MM.1S (cell line): ENCODE measurements around the gene FRYL.

ENCODE experiments used
- DNase-seq: peaks from one replicate; pipeline ENCODE4 v3.0.0-alpha.2; 2015
- H2AFZ ChIP-seq: fragments of 300-600 bp; sonication (generic); 2 replicates; pipeline ENCODE4 v1.6.0; 2016; ENCODE audit warnings: antibody characterized with exemption, low read length
- H3F3A ChIP-seq: fragments of 300-600 bp; sonication (generic); 2 replicates; pipeline ENCODE4 v1.6.1; 2016; ENCODE audit warnings: mild to moderate bottlenecking, antibody characterized with exemption, low read length, moderate library complexity, mixed read lengths; ENCODE audit not compliant: insufficient read depth
- H3K27ac ChIP-seq: fragments of 300-600 bp; sonication (generic); 2 replicates; pipeline ENCODE4 v1.5.1; 2016; ENCODE audit warnings: mild to moderate bottlenecking, low read length
- H3K27me3 ChIP-seq: fragments of 300-600 bp; sonication (generic); replicated peaks from 2 replicates; pipeline ENCODE4 v1.6.0; 2016; ENCODE audit warnings: low read length; ENCODE audit not compliant: insufficient read depth
- H3K36me3 ChIP-seq: fragments of 300-600 bp; sonication (generic); replicated peaks from 2 replicates; pipeline ENCODE4 v1.6.1; 2016; ENCODE audit warnings: mild to moderate bottlenecking, low read length, mixed read lengths; ENCODE audit not compliant: insufficient read depth
- H3K4me1 ChIP-seq: fragments of 300-600 bp; sonication (generic); 2 replicates; pipeline ENCODE4 v1.6.1; 2016; ENCODE audit warnings: low read length, mixed read lengths
- H3K4me2 ChIP-seq: fragments of 300-600 bp; sonication (generic); 2 replicates; pipeline ENCODE4 v1.6.0; 2016; ENCODE audit warnings: low read depth, low read length
- H3K4me3 ChIP-seq: fragments of 300-600 bp; sonication (generic); 2 replicates; pipeline ENCODE4 v1.5.1; 2016; ENCODE audit warnings: low read length, mixed read lengths
- H3K79me2 ChIP-seq: fragments of 300-600 bp; sonication (generic); 2 replicates; pipeline ENCODE4 v1.6.1; 2016; ENCODE audit warnings: mixed run types, low read length, mixed read lengths
- H3K9ac ChIP-seq: fragments of 300-600 bp; sonication (generic); 2 replicates; pipeline ENCODE4 v1.6.1; 2016; ENCODE audit warnings: low read length, mixed read lengths
- H3K9me2 ChIP-seq: fragments of 300-600 bp; sonication (generic); replicated peaks from 2 replicates; pipeline ENCODE4 v1.6.1; 2016; ENCODE audit warnings: mild to moderate bottlenecking, low read length, mixed read lengths; ENCODE audit not compliant: insufficient read depth
- H3K9me3 ChIP-seq: fragments of 300-600 bp; sonication (generic); replicated peaks from 2 replicates; pipeline ENCODE4 v1.6.1; 2016; ENCODE audit warnings: mild to moderate bottlenecking, low read length, mixed read lengths; ENCODE audit not compliant: insufficient read depth
- H4K20me1 ChIP-seq: fragments of 300-600 bp; sonication (generic); 2 replicates; pipeline ENCODE4 v1.6.1; 2016; ENCODE audit warnings: mild to moderate bottlenecking, low read length, moderate library complexity, mixed read lengths; ENCODE audit not compliant: insufficient read depth
- CTCF ChIP-seq: fragments of 300-600 bp; sonication (generic); IDR thresholded peaks from 2 replicates; pipeline ENCODE4 v1.5.1; 2016; ENCODE audit warnings: antibody characterized with exemption, low read length, mixed read lengths
- EZH2 ChIP-seq: fragments of 300-600 bp; sonication (generic); optimal IDR thresholded peaks from 2 replicates; pipeline ENCODE3; 2017; ENCODE audit warnings: low read depth, mild to moderate bottlenecking, antibody characterized with exemption, low read length, mixed read lengths
- EZH2phosphoT487 ChIP-seq: fragments of 300-600 bp; sonication (generic); IDR thresholded peaks from 2 replicates; pipeline ENCODE4 v1.6.1; 2018; ENCODE audit warnings: antibody characterized with exemption, low read length

Gene FRYL

GRCh38 chr4:48542888-48543287, 237.2 kb downstream of the FRYL start:
- DNase-seq: no peak
- Histone ChIP-seq H3K27ac (no peak overlapping the region), H2AFZ (no peak overlapping the region), H3K36me3 (peaks cover 8% of the 10 kb centered on the region), H3K4me3 (no peak overlapping the region), H3K27me3 (no peaks in the 10 kb centered on the region), H3K9ac (no peak overlapping the region), H3K79me2 (no peaks in the 10 kb centered on the region), H3F3A (no peaks in the 10 kb centered on the region), H3K9me3 (no peaks in the 10 kb centered on the region), H4K20me1 (no peaks in the 10 kb centered on the region), H3K9me2 (no peaks in the 10 kb centered on the region), H3K4me1 (no peaks in the 10 kb centered on the region), H3K4me2 (no peak overlapping the region)
- TF ChIP-seq EZH2 (no peak), CTCF (no peak), EZH2phosphoT487 (no peak)

GRCh38 chr4:48539597-48539996, 240.5 kb downstream of the FRYL start:
- no peaks in the 10 kb centered on the region for H3K9me2 ChIP-seq
- H3F3A ChIP-seq: no peaks in the 10 kb centered on the region; the same call in 1 of the 2 replicates
- TF ChIP-seq EZH2phosphoT487: no peak
- H3K27ac ChIP-seq: no peak overlapping the region
- no peak overlapping the region for H3K4me2 ChIP-seq
- H3K9ac ChIP-seq: no peak overlapping the region
- no peak for DNase-seq
- H3K36me3 ChIP-seq: peaks cover 5% of the 10 kb centered on the region
- no peak overlapping the region for H3K4me3 ChIP-seq
- H4K20me1 ChIP-seq: no peaks in the 10 kb centered on the region
- no peaks in the 10 kb centered on the region for H3K9me3 ChIP-seq
- no peaks in the 10 kb centered on the region for H3K79me2 ChIP-seq
- no peaks in the 10 kb centered on the region for H3K27me3 ChIP-seq
- H3K4me1 ChIP-seq: no peaks in the 10 kb centered on the region
- H2AFZ ChIP-seq: no peak overlapping the region

GRCh38 chr4:48538358-48538757, 241.7 kb downstream of the FRYL start:
- H3K27ac ChIP-seq: no peak overlapping the region
- no peaks in the 10 kb centered on the region for H3K9me3 ChIP-seq
- TF ChIP-seq EZH2 (no peak), CTCF (no peak), EZH2phosphoT487 (no peak)
- H4K20me1 ChIP-seq: no peaks in the 10 kb centered on the region
- H3K9me2 ChIP-seq: no peaks in the 10 kb centered on the region
- H3K4me3 ChIP-seq: no peak overlapping the region
- H3K79me2 ChIP-seq: no peaks in the 10 kb centered on the region
- no peak overlapping the region for H2AFZ ChIP-seq
- H3K36me3 ChIP-seq: peaks cover 5% of the 10 kb centered on the region; the same call in 1 of the 2 replicates
- no peak for DNase-seq
- no peaks in the 10 kb centered on the region; the same call in 1 of the 2 replicates for H3F3A ChIP-seq
- no peak overlapping the region for H3K9ac ChIP-seq
- no peaks in the 10 kb centered on the region for H3K27me3 ChIP-seq
- no peak overlapping the region for H3K4me2 ChIP-seq
- no peaks in the 10 kb centered on the region for H3K4me1 ChIP-seq

- Histone ChIP-seq H3K36me3 (0 out of 2 replicates have a peak, but pooled peaks cover 3% of the 10 kb centered on the region), H3F3A (no peaks in the 10 kb centered on the region), H4K20me1 (no peaks in the 10 kb centered on the region), H2AFZ (no peak overlapping the region), H3K9me3 (no peaks in the 10 kb centered on the region), H3K9me2 (no peaks in the 10 kb centered on the region), H3K4me2 (no peak overlapping the region), H3K79me2 (no peaks in the 10 kb centered on the region), H3K4me3 (no peak overlapping the region), H3K27ac (no peak overlapping the region), H3K4me1 (no peaks in the 10 kb centered on the region), H3K9ac (no peak overlapping the region), H3K27me3 (no peaks in the 10 kb centered on the region)
- no peak for DNase-seq
- TF ChIP-seq CTCF (no peak), EZH2 (no peak), EZH2phosphoT487 (no peak)
These were observed 253.7 kb downstream of the FRYL start for GRCh38 chr4:48526406-48526805.
